WTC11 (cell line): Measurements from ENCODE around the gene DTWD2. TPM values are rescaled to one million over a fixed set of nuclear protein-coding genes. Genes with fewer than 3 reads are reported as not detected.

Experiments
- ATAC-seq: fragments of 200-7000 bp; cut with Tn5 transposase; 2 replicates; pipeline ENCODE4 v1.10.0; 2021; ENCODE audit warnings: mild to moderate bottlenecking, moderate library complexity
- CTCF ChIA-PET: fragments of 300-600 bp; sonication (Branson Sonifier 250); formaldehyde crosslinking; loops from one replicate; lab custom pipeline; 2021; ENCODE audit warnings: antibody characterized with exemption; lab: Charles Lee
- POLR2A ChIA-PET: fragments of 350-600 bp; sonication (Branson Sonifier 250); formaldehyde crosslinking; loops from one replicate; lab custom pipeline; 2021; ENCODE audit warnings: antibody characterized with exemption; lab: Charles Lee
- DNase-seq: peaks from one replicate; pipeline ENCODE4 v3.0.0; 2021; ENCODE audit warnings: low spot score
- H3K27ac Mint-ChIP-seq: 2 replicates; pipeline ENCODE4 v1.8.0; 2021; ENCODE audit warnings: mixed read lengths
- H3K27me3 Mint-ChIP-seq: 2 replicates; pipeline ENCODE4 v1.8.0; 2021; ENCODE audit warnings: low read depth, mild to moderate bottlenecking, moderate library complexity, mixed read lengths
- H3K36me3 Mint-ChIP-seq: 2 replicates; pipeline ENCODE4 v1.8.0; 2021; ENCODE audit warnings: mixed read lengths
- H3K4me1 Mint-ChIP-seq: 2 replicates; pipeline ENCODE4 v1.8.0; 2022; ENCODE audit warnings: mixed read lengths
- H3K4me3 Mint-ChIP-seq: 2 replicates; pipeline ENCODE4 v1.8.0; 2021; ENCODE audit warnings: mild to moderate bottlenecking, moderate library complexity, mixed read lengths
- H3K9me3 Mint-ChIP-seq: 2 replicates; pipeline ENCODE4 v1.8.0; 2021; ENCODE audit warnings: mixed read lengths
- GABPB1 ChIP-seq: sonication (generic); formaldehyde crosslinking; IDR thresholded peaks from 2 replicates; pipeline ENCODE4 v1.8.1; 2023; ENCODE audit warnings: mild to moderate bottlenecking, missing genetic modification reagents
- RORB ChIP-seq: fragments of 250-450 bp; sonication (Bioruptor Pico); IDR thresholded peaks from 2 replicates; pipeline ENCODE4 v1.9.0; 2021; ENCODE audit warnings: mild to moderate bottlenecking
- TEAD1 ChIP-seq: sonication (generic); formaldehyde crosslinking; IDR thresholded peaks from 2 replicates; pipeline ENCODE4 v1.8.0; 2022; ENCODE audit warnings: mild to moderate bottlenecking, missing genetic modification reagents
- TP53 ChIP-seq: sonication (generic); formaldehyde crosslinking; IDR thresholded peaks from 2 replicates; pipeline ENCODE4 v1.8.1; 2023; ENCODE audit warnings: mild to moderate bottlenecking, missing genetic modification reagents
- ZNF317 ChIP-seq: sonication (generic); formaldehyde crosslinking; IDR thresholded peaks from 2 replicates; pipeline ENCODE4 v1.8.1; 2023; ENCODE audit warnings: low read depth, mild to moderate bottlenecking, moderate library complexity, missing genetic modification reagents, borderline replicate concordance
- total RNA-seq: library from RNA; stranded (reverse); gene quantifications from 3 replicates; pipeline ENCODE4 v1.2.3, GENCODE V29; 2021
- TF ChIP-seq, protein P1 (sequence below): sonication (generic); formaldehyde crosslinking; IDR thresholded peaks from 2 replicates; pipeline ENCODE4 v1.8.0; 2022; ENCODE audit warnings: mild to moderate bottlenecking, missing genetic modification reagents
- TF ChIP-seq, protein P2 (sequence below): sonication (generic); formaldehyde crosslinking; IDR thresholded peaks from 2 replicates; pipeline ENCODE4 v1.8.0; 2022; ENCODE audit warnings: mild to moderate bottlenecking, missing genetic modification reagents
- TF ChIP-seq, protein P3 (sequence below): sonication (generic); formaldehyde crosslinking; IDR thresholded peaks from 2 replicates; pipeline ENCODE4 v1.8.1; 2023; ENCODE audit warnings: mild to moderate bottlenecking, missing genetic modification reagents
- TF ChIP-seq, protein P4 (sequence below): sonication (generic); formaldehyde crosslinking; conservative IDR thresholded peaks from 2 replicates; pipeline ENCODE4 v1.8.1; 2023; ENCODE audit warnings: mild to moderate bottlenecking, low read depth, missing genetic modification reagents, moderate library complexity
- TF ChIP-seq, protein P5 (sequence below): sonication (generic); formaldehyde crosslinking; IDR thresholded peaks from 2 replicates; pipeline ENCODE4 v1.8.0; 2022; ENCODE audit warnings: missing genetic modification reagents
- TF ChIP-seq, protein P6 (sequence below): sonication (generic); formaldehyde crosslinking; IDR thresholded peaks from 2 replicates; pipeline ENCODE4 v1.8.1; 2022; ENCODE audit warnings: mild to moderate bottlenecking, moderate library complexity, missing genetic modification reagents
- TF ChIP-seq, protein P7 (sequence below): sonication (generic); formaldehyde crosslinking; IDR thresholded peaks from 2 replicates; pipeline ENCODE4 v1.8.1; 2022; ENCODE audit warnings: mild to moderate bottlenecking, missing genetic modification reagents, moderate library complexity, borderline replicate concordance
- TF ChIP-seq, protein P8 (sequence below): fragments of 250-450 bp; sonication (Bioruptor Pico); IDR thresholded peaks from 2 replicates; pipeline ENCODE4 v2.1.2; 2022; ENCODE audit warnings: mild to moderate bottlenecking, moderate library complexity

DTWD2 gene
- total RNA-seq, 1 experiment from 2014 or later: 13.1 TPM

DNA sequence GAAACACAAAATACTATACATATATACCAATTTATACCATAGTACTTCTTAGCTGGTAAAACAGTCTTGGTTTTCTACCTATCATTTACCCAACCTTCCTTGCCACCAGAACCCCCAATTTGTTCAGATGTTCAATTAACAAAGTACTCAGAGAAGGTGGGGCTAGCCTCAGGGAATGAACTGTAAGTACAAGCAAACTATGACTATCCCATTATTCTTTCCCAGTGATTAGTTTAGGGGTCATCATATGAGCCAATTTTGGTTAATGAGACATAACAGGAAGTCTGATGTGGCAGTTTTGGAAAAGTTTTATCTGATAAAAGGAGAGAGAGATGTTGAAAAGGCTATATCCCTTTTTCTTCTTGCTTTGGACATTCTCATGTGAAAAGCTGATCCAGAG lies 125.8 kb downstream of the DTWD2 start:
- CTCF ChIA-PET: no interaction called here
- Mint-ChIP-seq H3K4me1 (no peaks in the 10 kb centered on the region), H3K36me3 (no peaks in the 10 kb centered on the region; the same call in 1 of the 2 replicates), H3K27me3 (no peaks in the 10 kb centered on the region)
- DNase-seq (no peak), ATAC-seq (no peak)
- TF ChIP-seq, protein P1, sequence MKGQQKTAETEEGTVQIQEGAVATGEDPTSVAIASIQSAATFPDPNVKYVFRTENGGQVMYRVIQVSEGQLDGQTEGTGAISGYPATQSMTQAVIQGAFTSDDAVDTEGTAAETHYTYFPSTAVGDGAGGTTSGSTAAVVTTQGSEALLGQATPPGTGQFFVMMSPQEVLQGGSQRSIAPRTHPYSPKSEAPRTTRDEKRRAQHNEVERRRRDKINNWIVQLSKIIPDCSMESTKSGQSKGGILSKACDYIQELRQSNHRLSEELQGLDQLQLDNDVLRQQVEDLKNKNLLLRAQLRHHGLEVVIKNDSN (CRISPR knock-in tag): no peak
- TF ChIP-seq, protein P2, sequence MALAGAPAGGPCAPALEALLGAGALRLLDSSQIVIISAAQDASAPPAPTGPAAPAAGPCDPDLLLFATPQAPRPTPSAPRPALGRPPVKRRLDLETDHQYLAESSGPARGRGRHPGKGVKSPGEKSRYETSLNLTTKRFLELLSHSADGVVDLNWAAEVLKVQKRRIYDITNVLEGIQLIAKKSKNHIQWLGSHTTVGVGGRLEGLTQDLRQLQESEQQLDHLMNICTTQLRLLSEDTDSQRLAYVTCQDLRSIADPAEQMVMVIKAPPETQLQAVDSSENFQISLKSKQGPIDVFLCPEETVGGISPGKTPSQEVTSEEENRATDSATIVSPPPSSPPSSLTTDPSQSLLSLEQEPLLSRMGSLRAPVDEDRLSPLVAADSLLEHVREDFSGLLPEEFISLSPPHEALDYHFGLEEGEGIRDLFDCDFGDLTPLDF (CRISPR knock-in tag): no peak
- TF ChIP-seq ZNF317 (CRISPR knock-in tag) (no peak), TEAD1 (CRISPR knock-in tag) (no peak), TP53 (CRISPR knock-in tag) (no peak), RORB (CRISPR knock-in tag) (no peak), GABPB1 (no peak)
- TF ChIP-seq, protein P3, sequence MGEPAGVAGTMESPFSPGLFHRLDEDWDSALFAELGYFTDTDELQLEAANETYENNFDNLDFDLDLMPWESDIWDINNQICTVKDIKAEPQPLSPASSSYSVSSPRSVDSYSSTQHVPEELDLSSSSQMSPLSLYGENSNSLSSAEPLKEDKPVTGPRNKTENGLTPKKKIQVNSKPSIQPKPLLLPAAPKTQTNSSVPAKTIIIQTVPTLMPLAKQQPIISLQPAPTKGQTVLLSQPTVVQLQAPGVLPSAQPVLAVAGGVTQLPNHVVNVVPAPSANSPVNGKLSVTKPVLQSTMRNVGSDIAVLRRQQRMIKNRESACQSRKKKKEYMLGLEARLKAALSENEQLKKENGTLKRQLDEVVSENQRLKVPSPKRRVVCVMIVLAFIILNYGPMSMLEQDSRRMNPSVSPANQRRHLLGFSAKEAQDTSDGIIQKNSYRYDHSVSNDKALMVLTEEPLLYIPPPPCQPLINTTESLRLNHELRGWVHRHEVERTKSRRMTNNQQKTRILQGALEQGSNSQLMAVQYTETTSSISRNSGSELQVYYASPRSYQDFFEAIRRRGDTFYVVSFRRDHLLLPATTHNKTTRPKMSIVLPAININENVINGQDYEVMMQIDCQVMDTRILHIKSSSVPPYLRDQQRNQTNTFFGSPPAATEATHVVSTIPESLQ (CRISPR knock-in tag): no peak
- TF ChIP-seq, protein P4, sequence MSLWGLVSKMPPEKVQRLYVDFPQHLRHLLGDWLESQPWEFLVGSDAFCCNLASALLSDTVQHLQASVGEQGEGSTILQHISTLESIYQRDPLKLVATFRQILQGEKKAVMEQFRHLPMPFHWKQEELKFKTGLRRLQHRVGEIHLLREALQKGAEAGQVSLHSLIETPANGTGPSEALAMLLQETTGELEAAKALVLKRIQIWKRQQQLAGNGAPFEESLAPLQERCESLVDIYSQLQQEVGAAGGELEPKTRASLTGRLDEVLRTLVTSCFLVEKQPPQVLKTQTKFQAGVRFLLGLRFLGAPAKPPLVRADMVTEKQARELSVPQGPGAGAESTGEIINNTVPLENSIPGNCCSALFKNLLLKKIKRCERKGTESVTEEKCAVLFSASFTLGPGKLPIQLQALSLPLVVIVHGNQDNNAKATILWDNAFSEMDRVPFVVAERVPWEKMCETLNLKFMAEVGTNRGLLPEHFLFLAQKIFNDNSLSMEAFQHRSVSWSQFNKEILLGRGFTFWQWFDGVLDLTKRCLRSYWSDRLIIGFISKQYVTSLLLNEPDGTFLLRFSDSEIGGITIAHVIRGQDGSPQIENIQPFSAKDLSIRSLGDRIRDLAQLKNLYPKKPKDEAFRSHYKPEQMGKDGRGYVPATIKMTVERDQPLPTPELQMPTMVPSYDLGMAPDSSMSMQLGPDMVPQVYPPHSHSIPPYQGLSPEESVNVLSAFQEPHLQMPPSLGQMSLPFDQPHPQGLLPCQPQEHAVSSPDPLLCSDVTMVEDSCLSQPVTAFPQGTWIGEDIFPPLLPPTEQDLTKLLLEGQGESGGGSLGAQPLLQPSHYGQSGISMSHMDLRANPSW (CRISPR knock-in tag): no peak
- TF ChIP-seq, protein P5, sequence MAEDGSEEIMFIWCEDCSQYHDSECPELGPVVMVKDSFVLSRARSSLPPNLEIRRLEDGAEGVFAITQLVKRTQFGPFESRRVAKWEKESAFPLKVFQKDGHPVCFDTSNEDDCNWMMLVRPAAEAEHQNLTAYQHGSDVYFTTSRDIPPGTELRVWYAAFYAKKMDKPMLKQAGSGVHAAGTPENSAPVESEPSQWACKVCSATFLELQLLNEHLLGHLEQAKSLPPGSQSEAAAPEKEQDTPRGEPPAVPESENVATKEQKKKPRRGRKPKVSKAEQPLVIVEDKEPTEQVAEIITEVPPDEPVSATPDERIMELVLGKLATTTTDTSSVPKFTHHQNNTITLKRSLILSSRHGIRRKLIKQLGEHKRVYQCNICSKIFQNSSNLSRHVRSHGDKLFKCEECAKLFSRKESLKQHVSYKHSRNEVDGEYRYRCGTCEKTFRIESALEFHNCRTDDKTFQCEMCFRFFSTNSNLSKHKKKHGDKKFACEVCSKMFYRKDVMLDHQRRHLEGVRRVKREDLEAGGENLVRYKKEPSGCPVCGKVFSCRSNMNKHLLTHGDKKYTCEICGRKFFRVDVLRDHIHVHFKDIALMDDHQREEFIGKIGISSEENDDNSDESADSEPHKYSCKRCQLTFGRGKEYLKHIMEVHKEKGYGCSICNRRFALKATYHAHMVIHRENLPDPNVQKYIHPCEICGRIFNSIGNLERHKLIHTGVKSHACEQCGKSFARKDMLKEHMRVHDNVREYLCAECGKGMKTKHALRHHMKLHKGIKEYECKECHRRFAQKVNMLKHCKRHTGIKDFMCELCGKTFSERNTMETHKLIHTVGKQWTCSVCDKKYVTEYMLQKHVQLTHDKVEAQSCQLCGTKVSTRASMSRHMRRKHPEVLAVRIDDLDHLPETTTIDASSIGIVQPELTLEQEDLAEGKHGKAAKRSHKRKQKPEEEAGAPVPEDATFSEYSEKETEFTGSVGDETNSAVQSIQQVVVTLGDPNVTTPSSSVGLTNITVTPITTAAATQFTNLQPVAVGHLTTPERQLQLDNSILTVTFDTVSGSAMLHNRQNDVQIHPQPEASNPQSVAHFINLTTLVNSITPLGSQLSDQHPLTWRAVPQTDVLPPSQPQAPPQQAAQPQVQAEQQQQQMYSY (CRISPR knock-in tag): no peak
- TF ChIP-seq, protein P6, sequence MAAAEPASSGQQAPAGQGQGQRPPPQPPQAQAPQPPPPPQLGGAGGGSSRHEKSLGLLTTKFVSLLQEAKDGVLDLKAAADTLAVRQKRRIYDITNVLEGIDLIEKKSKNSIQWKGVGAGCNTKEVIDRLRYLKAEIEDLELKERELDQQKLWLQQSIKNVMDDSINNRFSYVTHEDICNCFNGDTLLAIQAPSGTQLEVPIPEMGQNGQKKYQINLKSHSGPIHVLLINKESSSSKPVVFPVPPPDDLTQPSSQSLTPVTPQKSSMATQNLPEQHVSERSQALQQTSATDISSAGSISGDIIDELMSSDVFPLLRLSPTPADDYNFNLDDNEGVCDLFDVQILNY: no peak
- TF ChIP-seq, protein P7, sequence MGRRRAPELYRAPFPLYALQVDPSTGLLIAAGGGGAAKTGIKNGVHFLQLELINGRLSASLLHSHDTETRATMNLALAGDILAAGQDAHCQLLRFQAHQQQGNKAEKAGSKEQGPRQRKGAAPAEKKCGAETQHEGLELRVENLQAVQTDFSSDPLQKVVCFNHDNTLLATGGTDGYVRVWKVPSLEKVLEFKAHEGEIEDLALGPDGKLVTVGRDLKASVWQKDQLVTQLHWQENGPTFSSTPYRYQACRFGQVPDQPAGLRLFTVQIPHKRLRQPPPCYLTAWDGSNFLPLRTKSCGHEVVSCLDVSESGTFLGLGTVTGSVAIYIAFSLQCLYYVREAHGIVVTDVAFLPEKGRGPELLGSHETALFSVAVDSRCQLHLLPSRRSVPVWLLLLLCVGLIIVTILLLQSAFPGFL: no peak
- TF ChIP-seq, protein P8, sequence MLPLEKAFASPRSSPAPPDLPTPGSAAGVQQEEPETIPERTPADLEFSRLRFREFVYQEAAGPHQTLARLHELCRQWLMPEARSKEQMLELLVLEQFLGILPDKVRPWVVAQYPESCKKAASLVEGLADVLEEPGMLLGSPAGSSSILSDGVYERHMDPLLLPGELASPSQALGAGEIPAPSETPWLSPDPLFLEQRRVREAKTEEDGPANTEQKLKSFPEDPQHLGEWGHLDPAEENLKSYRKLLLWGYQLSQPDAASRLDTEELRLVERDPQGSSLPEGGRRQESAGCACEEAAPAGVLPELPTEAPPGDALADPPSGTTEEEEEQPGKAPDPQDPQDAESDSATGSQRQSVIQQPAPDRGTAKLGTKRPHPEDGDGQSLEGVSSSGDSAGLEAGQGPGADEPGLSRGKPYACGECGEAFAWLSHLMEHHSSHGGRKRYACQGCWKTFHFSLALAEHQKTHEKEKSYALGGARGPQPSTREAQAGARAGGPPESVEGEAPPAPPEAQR: no peak
- TF ChIP-seq, all 79 proteins: peak for 0
- H3K9me3 Mint-ChIP-seq: 0 out of 2 replicates have a peak, but pooled peaks cover 4% of the 10 kb centered on the region
- no peak overlapping the region for H3K4me3 Mint-ChIP-seq
- POLR2A ChIA-PET: no interaction called here
- H3K27ac Mint-ChIP-seq: no peak overlapping the region
